Choroid plexus epithelial cell (primary cell): Measurements from ENCODE around the gene ZNF555.

Source experiments
- DNase-seq: peaks from one replicate; pipeline ENCODE4 v3.0.0-alpha.2; 2010; ENCODE audit warnings: low read depth
- H3K4me3 ChIP-seq: 2 replicates; pipeline ENCODE4 v1.5.1; 2011; ENCODE audit warnings: low read depth, mild to moderate bottlenecking, control low read depth, low read length, moderate library complexity
- TF ChIP-seq, protein P1 (sequence below): conservative IDR thresholded peaks from 2 replicates; pipeline ENCODE4 v1.5.1; 2011; ENCODE audit warnings: low read depth, mild to moderate bottlenecking, control low read depth, inconsistent platforms, low read length, moderate library complexity

The ZNF555 gene

DNA sequence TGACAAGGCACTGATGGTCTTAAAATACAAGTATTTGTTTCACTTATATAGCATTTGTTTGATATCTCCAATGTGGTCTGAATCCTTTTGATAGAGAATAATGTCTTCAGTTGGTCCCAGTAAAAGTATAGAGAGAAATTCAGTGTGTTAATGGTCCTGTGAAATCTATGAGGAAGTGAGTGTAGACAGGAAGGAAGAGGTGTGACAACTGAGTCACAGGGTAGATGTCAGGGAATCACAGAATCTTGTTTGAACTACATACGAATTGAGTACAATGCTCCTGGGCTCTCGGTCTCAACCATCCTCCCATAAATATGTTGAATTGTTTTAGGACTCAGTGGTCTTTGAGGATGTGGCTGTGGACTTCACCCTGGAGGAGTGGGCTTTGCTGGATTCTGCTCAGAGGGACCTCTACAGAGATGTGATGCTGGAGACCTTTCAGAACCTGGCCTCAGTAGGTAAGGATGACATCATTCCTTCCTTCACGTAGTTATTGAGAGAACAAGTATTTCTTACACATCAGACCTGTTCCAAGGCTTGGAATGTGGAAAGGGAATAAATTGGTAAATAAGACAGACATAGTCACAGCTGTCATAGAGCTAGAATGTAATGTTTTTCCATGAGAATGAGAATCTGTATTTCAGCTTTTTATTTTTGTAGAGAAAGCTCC, 9.1 kb downstream of the ZNF555 start:
- TF ChIP-seq, protein P1, sequence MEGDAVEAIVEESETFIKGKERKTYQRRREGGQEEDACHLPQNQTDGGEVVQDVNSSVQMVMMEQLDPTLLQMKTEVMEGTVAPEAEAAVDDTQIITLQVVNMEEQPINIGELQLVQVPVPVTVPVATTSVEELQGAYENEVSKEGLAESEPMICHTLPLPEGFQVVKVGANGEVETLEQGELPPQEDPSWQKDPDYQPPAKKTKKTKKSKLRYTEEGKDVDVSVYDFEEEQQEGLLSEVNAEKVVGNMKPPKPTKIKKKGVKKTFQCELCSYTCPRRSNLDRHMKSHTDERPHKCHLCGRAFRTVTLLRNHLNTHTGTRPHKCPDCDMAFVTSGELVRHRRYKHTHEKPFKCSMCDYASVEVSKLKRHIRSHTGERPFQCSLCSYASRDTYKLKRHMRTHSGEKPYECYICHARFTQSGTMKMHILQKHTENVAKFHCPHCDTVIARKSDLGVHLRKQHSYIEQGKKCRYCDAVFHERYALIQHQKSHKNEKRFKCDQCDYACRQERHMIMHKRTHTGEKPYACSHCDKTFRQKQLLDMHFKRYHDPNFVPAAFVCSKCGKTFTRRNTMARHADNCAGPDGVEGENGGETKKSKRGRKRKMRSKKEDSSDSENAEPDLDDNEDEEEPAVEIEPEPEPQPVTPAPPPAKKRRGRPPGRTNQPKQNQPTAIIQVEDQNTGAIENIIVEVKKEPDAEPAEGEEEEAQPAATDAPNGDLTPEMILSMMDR: no peak
- no peak overlapping the region for H3K4me3 ChIP-seq
- no peak for DNase-seq

DNA sequence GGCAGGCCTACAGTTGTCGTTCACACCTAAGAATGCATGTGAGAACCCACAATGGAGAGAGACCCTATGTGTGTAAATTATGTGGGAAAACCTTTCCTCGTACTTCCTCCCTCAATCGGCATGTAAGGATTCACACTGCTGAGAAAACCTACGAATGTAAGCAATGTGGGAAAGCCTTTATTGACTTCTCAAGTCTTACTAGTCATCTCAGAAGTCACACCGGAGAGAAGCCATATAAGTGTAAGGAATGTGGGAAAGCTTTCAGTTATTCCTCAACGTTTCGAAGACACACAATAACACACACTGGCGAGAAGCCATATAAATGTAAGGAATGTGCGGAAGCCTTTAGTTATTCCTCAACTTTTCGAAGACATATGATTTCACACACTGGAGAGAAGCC, 11.3 kb downstream of the ZNF555 start:
- DNase-seq: no peak
- TF ChIP-seq, protein P1: no peak
- no peak overlapping the region for H3K4me3 ChIP-seq

GRCh38 chr19:2853015-2853606, 11.8 kb downstream of the ZNF555 start:
- DNase-seq: no peak
- no peak overlapping the region for H3K4me3 ChIP-seq
- TF ChIP-seq, protein P1: no peak

- TF ChIP-seq, protein P1: no peak
- H3K4me3 ChIP-seq: no peak overlapping the region
- DNase-seq: no peak
These were observed 13.6 kb downstream of the ZNF555 start for GRCh38 chr19:2854849-2855248.

DNA sequence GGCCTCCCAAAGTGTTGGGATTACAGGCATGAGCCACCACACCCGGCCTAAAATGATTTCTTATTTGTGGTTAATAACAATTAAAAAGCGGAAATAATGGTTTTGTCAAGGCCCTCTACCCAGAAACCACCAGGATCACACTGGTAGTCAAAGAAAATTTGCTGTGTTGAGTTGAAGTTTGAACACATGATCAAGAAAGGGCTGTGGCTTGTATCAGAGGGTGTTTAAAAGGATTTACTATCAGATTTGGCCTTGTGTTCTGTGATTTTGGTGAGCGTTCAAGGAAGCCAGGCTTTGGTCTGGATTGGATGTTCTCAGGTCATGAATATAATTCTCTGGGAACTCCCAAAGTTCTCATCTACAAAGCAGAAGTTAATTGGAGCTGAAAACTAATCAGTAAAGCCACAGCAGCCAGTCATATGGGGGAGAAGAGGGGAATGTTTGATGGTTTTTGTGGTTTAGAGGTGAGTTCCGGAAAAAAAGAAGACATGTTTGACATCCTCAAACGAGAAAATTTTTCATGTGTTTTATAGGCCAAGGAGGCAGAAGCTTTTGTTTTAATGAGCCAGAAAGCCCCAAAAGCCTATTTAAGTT, 15.3 kb downstream of the ZNF555 start:
- TF ChIP-seq, protein P1: no peak
- no peak for DNase-seq
- H3K4me3 ChIP-seq: no peak overlapping the region

DNA sequence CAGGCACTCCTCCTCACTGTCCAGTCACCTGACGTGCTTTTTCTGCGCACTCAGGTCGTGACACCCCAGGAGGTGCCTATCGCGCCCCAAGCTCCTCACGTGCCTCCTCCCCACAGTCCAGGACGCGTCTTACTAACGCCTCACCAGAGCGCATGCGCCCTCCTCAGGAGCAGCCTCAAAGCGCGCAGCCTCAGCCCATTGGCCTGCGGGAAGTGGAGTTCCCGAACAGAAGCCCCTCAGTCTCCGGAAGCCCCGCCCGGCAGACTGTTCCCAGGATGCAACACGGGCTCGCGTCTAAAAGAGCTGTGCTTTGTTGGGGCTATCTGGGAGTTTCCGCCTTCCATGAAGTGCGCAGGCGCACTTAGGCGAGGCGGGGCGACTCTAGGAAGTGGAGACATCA, 17.6 kb downstream of the ZNF555 start:
- DNase-seq: no peak
- TF ChIP-seq, protein P1: no peak
- no peak overlapping the region for H3K4me3 ChIP-seq

- no peak for DNase-seq
- TF ChIP-seq, protein P1: no peak
- H3K4me3 ChIP-seq: no peak overlapping the region
These were observed 22.5 kb downstream of the ZNF555 start for GRCh38 chr19:2863816-2864215.
